IMR-90 (cell line): ENCODE data around the gene LRRC3C. TPM values are rescaled to one million over a fixed set of nuclear protein-coding genes. Genes with fewer than 3 reads are reported as not detected.

Source experiments
- ATAC-seq: fragments of 200-7000 bp; cut with Tn5 transposase; 2 replicates; pipeline ENCODE4 v1.9.1; 2020; ENCODE audit warnings: low read depth, mild to moderate bottlenecking, moderate library complexity
- BruUV-seq: library from RNA; stranded (reverse); fragments of 400-500 nt; replicated peaks from 2 replicates; lab custom pipeline; 2021; lab: Mats Ljungman, UMichigan
- CTCF ChIA-PET: fragments of 300-600 bp; formaldehyde crosslinking; extraction: SDS; loops from one replicate; lab custom pipeline; 2021; ENCODE audit warnings: antibody characterized with exemption; lab: Yijun Ruan, JAX
- POLR2A ChIA-PET: fragments of 300-600 bp; sonication (Branson Sonifier 250); formaldehyde crosslinking; loops from one replicate; lab custom pipeline; 2022; ENCODE audit warnings: antibody characterized with exemption; ENCODE audit not compliant: unreplicated experiment; lab: Charles Lee
- DNase-seq: peaks from one replicate; pipeline ENCODE4 v3.0.0; 2013
- H2AFZ ChIP-seq: replicated peaks from 2 replicates; pipeline ENCODE3; 2013; ENCODE audit warnings: low read length, mild to moderate bottlenecking; ENCODE audit not compliant: poor library complexity
- H2AK5ac ChIP-seq: 2 replicates; pipeline ENCODE4 v1.6.1; 2013; ENCODE audit warnings: low read depth, low read length, inconsistent platforms
- H2AK9ac ChIP-seq: replicated peaks from 2 replicates; pipeline ENCODE3; 2013; ENCODE audit warnings: mild to moderate bottlenecking, low read depth, low read length, moderate library complexity; ENCODE audit not compliant: poor library complexity
- H2BK120ac ChIP-seq: 2 replicates; pipeline ENCODE4 v1.6.1; 2013; ENCODE audit warnings: low read depth, low read length, inconsistent platforms
- H2BK15ac ChIP-seq: 3 replicates; pipeline ENCODE4 v1.6.1; 2013; ENCODE audit warnings: low read depth, low read length, inconsistent platforms
- H2BK20ac ChIP-seq: 2 replicates; pipeline ENCODE4 v1.6.1; 2013; ENCODE audit warnings: low read depth, mild to moderate bottlenecking, inconsistent platforms, low read length, moderate library complexity
- H2BK5ac ChIP-seq: 2 replicates; pipeline ENCODE4 v1.6.1; 2013; ENCODE audit warnings: mild to moderate bottlenecking, low read depth, low read length, inconsistent platforms; ENCODE audit not compliant: poor library complexity, severe bottlenecking
- H3K14ac ChIP-seq: replicated peaks from 2 replicates; pipeline ENCODE4 v1.6.1; 2013; ENCODE audit warnings: low read depth, low read length, inconsistent platforms
- H3K18ac ChIP-seq: 2 replicates; pipeline ENCODE4 v1.6.1; 2013; ENCODE audit warnings: low read depth, low read length, control low read depth
- H3K23ac ChIP-seq: 2 replicates; pipeline ENCODE4 v1.6.1; 2013; ENCODE audit warnings: low read depth, low read length, inconsistent platforms
- H3K27ac ChIP-seq: 2 replicates; pipeline ENCODE4 v1.5.1; 2013; ENCODE audit warnings: mild to moderate bottlenecking, control low read depth, low read length; ENCODE audit not compliant: insufficient read depth
- H3K27me3 ChIP-seq: 2 replicates; pipeline ENCODE4 v1.6.1; 2013; ENCODE audit warnings: low read length; ENCODE audit not compliant: control insufficient read depth, insufficient read depth
- H3K36me3 ChIP-seq: 2 replicates; pipeline ENCODE4 v1.6.1; 2013; ENCODE audit warnings: low read length, mixed read lengths; ENCODE audit not compliant: control insufficient read depth, insufficient read depth
- H3K4ac ChIP-seq: 2 replicates; pipeline ENCODE4 v1.6.1; 2013; ENCODE audit warnings: low read depth, low read length, inconsistent platforms
- H3K4me1 ChIP-seq: 2 replicates; pipeline ENCODE4 v1.6.1; 2013; ENCODE audit warnings: low read length, mixed read lengths; ENCODE audit not compliant: control insufficient read depth, insufficient read depth
- H3K4me2 ChIP-seq: 2 replicates; pipeline ENCODE4 v1.6.1; 2013; ENCODE audit warnings: low read depth, mild to moderate bottlenecking, control low read depth, low read length, moderate library complexity
- H3K4me3 ChIP-seq: 2 replicates; pipeline ENCODE4 v1.5.1; 2013; ENCODE audit warnings: low read depth, mild to moderate bottlenecking, control low read depth, low read length, moderate library complexity; ENCODE audit not compliant: insufficient read depth
- H3K56ac ChIP-seq: 2 replicates; pipeline ENCODE4 v1.6.1; 2013; ENCODE audit warnings: low read length, inconsistent platforms; ENCODE audit not compliant: insufficient read depth; ENCODE audit errors: extremely low read depth
- H3K79me1 ChIP-seq, 2 experiments: 2 replicates each; pipeline ENCODE4 v1.6.1; 2013; ENCODE audit warnings: low read length in 2 of 2, inconsistent platforms in 1 of 2, low read depth in 1 of 2
- H3K9ac ChIP-seq: 2 replicates; pipeline ENCODE4 v1.6.1; 2013; ENCODE audit warnings: low read depth, low read length, control low read depth
- H3K9me1 ChIP-seq: 2 replicates; pipeline ENCODE4 v1.6.1; 2013; ENCODE audit warnings: low read length, inconsistent platforms; ENCODE audit not compliant: insufficient read depth
- H3K9me3 ChIP-seq: 2 replicates; pipeline ENCODE4 v1.6.1; 2013; ENCODE audit warnings: low read length; ENCODE audit not compliant: control insufficient read depth, insufficient read depth
- H4K20me1 ChIP-seq: 2 replicates; pipeline ENCODE4 v1.6.1; 2013; ENCODE audit warnings: low read length, inconsistent platforms; ENCODE audit not compliant: insufficient read depth
- H4K5ac ChIP-seq: 2 replicates; pipeline ENCODE4 v1.6.1; 2013; ENCODE audit warnings: mild to moderate bottlenecking, low read depth, low read length, control low read depth
- H4K8ac ChIP-seq, 2 experiments: 2 replicates each; pipeline ENCODE4 v1.6.1; 2013; ENCODE audit warnings: low read depth in 2 of 2, low read length in 2 of 2, control low read depth in 1 of 2, inconsistent platforms in 1 of 2
- H4K91ac ChIP-seq: 2 replicates; pipeline ENCODE4 v1.6.1; 2013; ENCODE audit warnings: low read depth, low read length, inconsistent platforms; ENCODE audit not compliant: insufficient read depth
- BHLHE40 ChIP-seq: fragments of 150-350 bp; IDR thresholded peaks from 2 replicates; pipeline ENCODE4 v1.6.1; 2016; ENCODE audit warnings: mild to moderate bottlenecking, low read depth, low read length
- CEBPB ChIP-seq: IDR thresholded peaks from 2 replicates; pipeline ENCODE4 v1.6.1; 2012; ENCODE audit warnings: low read depth, low read length, improper control_type of control experiment
- CHD1 ChIP-seq: IDR thresholded peaks from 2 replicates; pipeline ENCODE4 v1.6.1; 2012; ENCODE audit warnings: low read depth, low read length, improper control_type of control experiment
- CTCF ChIP-seq: conservative IDR thresholded peaks from 2 replicates; pipeline ENCODE4 v1.5.1; 2012; ENCODE audit warnings: mild to moderate bottlenecking, low read depth, low read length, improper control_type of control experiment
- ELK1 ChIP-seq: fragments of 150-350 bp; IDR thresholded peaks from 2 replicates; pipeline ENCODE4 v1.6.1; 2016; ENCODE audit warnings: low read depth, mild to moderate bottlenecking, low read length, moderate library complexity, borderline replicate concordance
- FOS ChIP-seq: fragments of 150-350 bp; IDR thresholded peaks from 2 replicates; pipeline ENCODE4 v1.6.1; 2016; ENCODE audit warnings: low read depth, low read length
- MAFK ChIP-seq: IDR thresholded peaks from 2 replicates; pipeline ENCODE4 v1.6.1; 2012; ENCODE audit warnings: low read depth, low read length, improper control_type of control experiment
- MAZ ChIP-seq: IDR thresholded peaks from 2 replicates; pipeline ENCODE4 v1.6.1; 2012; ENCODE audit warnings: low read depth, mild to moderate bottlenecking, low read length, improper control_type of control experiment, moderate library complexity, borderline replicate concordance
- MXI1 ChIP-seq: IDR thresholded peaks from 2 replicates; pipeline ENCODE4 v1.6.1; 2012; ENCODE audit warnings: low read depth, mild to moderate bottlenecking, low read length, moderate library complexity, borderline replicate concordance
- NFE2L2 ChIP-seq: fragments of 150-350 bp; IDR thresholded peaks from 2 replicates; pipeline ENCODE4 v1.6.1; 2016; ENCODE audit warnings: low read depth, mild to moderate bottlenecking, low read length
- POLR2A ChIP-seq: IDR thresholded peaks from 2 replicates; pipeline ENCODE4 v1.6.1; 2012; ENCODE audit warnings: mild to moderate bottlenecking, low read depth, low read length
- RAD21 ChIP-seq: IDR thresholded peaks from 2 replicates; pipeline ENCODE4 v1.6.1; 2012; ENCODE audit warnings: low read length, improper control_type of control experiment
- RFX5 ChIP-seq: IDR thresholded peaks from 2 replicates; pipeline ENCODE4 v1.8.0; 2012; ENCODE audit warnings: low read depth, mild to moderate bottlenecking, low read length, moderate library complexity
- SMC3 ChIP-seq: fragments of 150-350 bp; IDR thresholded peaks from 2 replicates; pipeline ENCODE4 v1.6.1; 2016; ENCODE audit warnings: low read depth, mild to moderate bottlenecking, antibody characterized with exemption, low read length, moderate library complexity
- WGBS, 2 experiments: methylation state at CpG; one replicate each; pipeline versions ENCODE4 v1.1.5 to v1.1.7; 2013; ENCODE audit warnings: missing lambda C conversion rate in 2 of 2; ENCODE audit not compliant: insufficient read length in 1 of 2; ENCODE audit errors: extremely low coverage in 2 of 2; 5-methylcytosine and 5-hydroxymethylcytosine counted together
- dilution Hi-C: fragments of 300-500 bp; cut with HindIII; formaldehyde crosslinking; loops from one replicate; pipeline ENCODE4 v1.14.3; 2018; ENCODE audit warnings: low sequenced_read_pairs; ENCODE audit not compliant: unreplicated experiment
- in situ Hi-C: fragments of 300-500 bp; cut with MboI; formaldehyde crosslinking; loops from 3 replicates; pipeline ENCODE4 v1.14.3; 2019; ENCODE audit warnings: low sequenced_read_pairs, inconsistent platforms, mixed read lengths
- intact Hi-C: fragments of 100-400 bp; cut with micrococcal nuclease; formaldehyde crosslinking; loops from 2 replicates; pipeline ENCODE4 v1.10.0; 2022
- polyA plus RNA-seq, 3 experiments: library from polyadenylated mRNA; depleted of rRNA; stranded (reverse); fragments of >200 nt; gene quantifications; 2 replicates each; pipeline ENCODE4 v1.2.3, GENCODE V29; 2012; ENCODE audit warnings: low replicate concordance in 1 of 3
- total RNA-seq: library from RNA; depleted of rRNA; stranded (reverse); fragments of >200 nt; gene quantifications from 2 replicates; pipeline ENCODE4 v1.2.3, GENCODE V29; 2012
- TF ChIP-seq, protein P1 (sequence below): fragments of 150-350 bp; IDR thresholded peaks from 2 replicates; pipeline ENCODE4 v1.6.1; 2017; ENCODE audit warnings: mild to moderate bottlenecking, antibody characterized with exemption, low read length, low read depth

Gene LRRC3C
- total and polyA plus RNA-seq, 2 of the 4 experiments (the other 2 are of a cell fraction), result not detected

GRCh38 chr17:39938140-39938869 is 10.8 kb downstream of the LRRC3C start:
- Histone ChIP-seq H3K23ac (no peak overlapping the region), H3K9ac (no peak overlapping the region), H2BK120ac (no peak overlapping the region), H4K20me1 (no peaks in the 10 kb centered on the region; the same call in 1 of the 2 replicates), H2BK15ac (no peak overlapping the region), H3K4me1 (peaks cover 15% of the 10 kb centered on the region), H2BK5ac (no peak overlapping the region), H4K5ac (no peak overlapping the region), H2BK20ac (no peak overlapping the region), H3K18ac (no peak overlapping the region), H3K4ac (no peak overlapping the region), H3K9me3 (no peaks in the 10 kb centered on the region), H3K79me1 (no peaks in the 10 kb centered on the region), H3K4me2 (no peak overlapping the region), H3K56ac (no peak overlapping the region), H3K4me3 (no peak overlapping the region), H4K8ac (no peak overlapping the region), H2AK5ac (0 out of 2 replicates have a peak overlapping the region, but pooled peaks have one; percentile 45), H2AFZ (no peak overlapping the region), H3K9me1 (peaks cover 18% of the 10 kb centered on the region), H3K14ac (no peak overlapping the region), H4K91ac (peak overlapping the region; percentile 36; the same call in 1 of the 2 replicates), H2AK9ac (no peak overlapping the region), H3K36me3 (no peaks in the 10 kb centered on the region), H3K27ac (no peak overlapping the region), H3K27me3 (no peaks in the 10 kb centered on the region)
- dilution Hi-C loops, result no loop called here
- ChIA-PET CTCF (interaction anchor here (0.7 to 1.0 kb wide), 2 partner anchors 9 to 1384 kb away, joined by 3 to 6 read pairs; no protein-coding TSS in a partner anchor), POLR2A (no interaction called here)
- in situ Hi-C loops, result no loop called here
- no TSS peak for BruUV-seq
- WGBS, 2 experiments, result no CpG with 5 or more reads among the region's 8 CpGs
- TF ChIP-seq FOS (no peak), CEBPB (no peak), RFX5 (no peak), BHLHE40 (no peak), NFE2L2 (no peak), RAD21 (no peak), MXI1 (no peak), ELK1 (no peak), SMC3 (no peak), POLR2A (no peak), MAFK (no peak), MAZ (no peak), CTCF (no peak), CHD1 (no peak)
- TF ChIP-seq, protein P1, sequence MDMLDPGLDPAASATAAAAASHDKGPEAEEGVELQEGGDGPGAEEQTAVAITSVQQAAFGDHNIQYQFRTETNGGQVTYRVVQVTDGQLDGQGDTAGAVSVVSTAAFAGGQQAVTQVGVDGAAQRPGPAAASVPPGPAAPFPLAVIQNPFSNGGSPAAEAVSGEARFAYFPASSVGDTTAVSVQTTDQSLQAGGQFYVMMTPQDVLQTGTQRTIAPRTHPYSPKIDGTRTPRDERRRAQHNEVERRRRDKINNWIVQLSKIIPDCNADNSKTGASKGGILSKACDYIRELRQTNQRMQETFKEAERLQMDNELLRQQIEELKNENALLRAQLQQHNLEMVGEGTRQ, result no peak
- ATAC-seq (no peak), DNase-seq (no peak)
- intact Hi-C loops, result no loop called here
